Adrenal gland (tissue), 12 donors: ENCODE results near the gene APBA2. TPM values are rescaled to one million over a fixed set of nuclear protein-coding genes. Genes with fewer than 3 reads are reported as not detected.

Source experiments
- DNase-seq, 7 donors: peaks; one replicate each; pipeline ENCODE4 v3.0.0-alpha.2; 2019 to 2020
- H3K27ac ChIP-seq, 5 donors: fragments of 200-600 bp; sonication (generic) in 4 of 5; 1 replicate in 3 of 5; 2 replicates in 2 of 5; pipeline versions ENCODE4 v1.5.1 to v1.8.0; 2016 to 2020; ENCODE audit warnings: mild to moderate bottlenecking in 1 of 5
- H3K27me3 ChIP-seq: fragments of 200-600 bp; 2 replicates; pipeline ENCODE4 v1.8.0; 2021
- H3K36me3 ChIP-seq, 2 donors: fragments of 200-600 bp; replicated peaks in 1 of 2; 1 replicate in 1 of 2; 2 replicates in 1 of 2; pipeline versions ENCODE4 v1.5.1 to v1.8.0; 2018 to 2022
- H3K4me1 ChIP-seq, 2 donors: fragments of 200-600 bp; replicated peaks in 1 of 2; 1 replicate in 1 of 2; 2 replicates in 1 of 2; pipeline versions ENCODE4 v1.5.1 to v1.8.0; 2018 to 2021
- H3K4me3 ChIP-seq, 4 donors: fragments of 200-600 bp; sonication (generic) in 3 of 4; one replicate each; pipeline ENCODE4 v1.5.1; 2016 to 2018
- H3K9me3 ChIP-seq, 3 donors: fragments of 200-600 bp; sonication (generic) in 1 of 3; replicated peaks in 1 of 3; 1 replicate in 2 of 3; 2 replicates in 1 of 3; pipeline versions ENCODE4 v1.5.1 to v1.8.0; 2016 to 2021
- POLR2A ChIP-seq, 2 donors: fragments of 450-650 bp; IDR thresholded peaks; one replicate each; pipeline ENCODE4 v1.6.1; 2017; ENCODE audit warnings: antibody characterized with exemption in 2 of 2, mild to moderate bottlenecking in 2 of 2, moderate library complexity in 1 of 2
- WGBS, 4 donors: extraction: QIAGEN DNeasy Blood & Tissue Kit in 2 of 4; methylation state at CpG; one replicate each; pipeline versions ENCODE4 v1.1.5 to v1.1.7; 2013 to 2017; 5-methylcytosine and 5-hydroxymethylcytosine counted together
- intact Hi-C, 2 donors: fragments of 100-400 bp; cut with DNase I; formaldehyde crosslinking; loops; one replicate each; pipeline versions ENCODE4 v1.14.1 to v1.15.0; 2022 to 2023
- polyA plus RNA-seq, 3 donors: library from polyadenylated mRNA; stranded (reverse); fragments of 200-250 nt in 2 of 3; fragments of 350-450 nt in 1 of 3; fragmentation: Illumina TruSeq in 1 of 3; extraction: RNeasy Lipid Tissue Mini Kit (QIAGEN cat#74804) in 1 of 3; gene quantifications; one replicate each; pipeline ENCODE4 v1.2.3, GENCODE V29; 2013 to 2014
- total RNA-seq, 9 donors: library from RNA; depleted of rRNA in 4 of 9; stranded (reverse); fragments of >200 nt in 4 of 9; fragments of 120-200 nt in 1 of 9; fragmentation: NEBNext Ultra II Directional in 1 of 9; extraction: Animal tissue kit (Norgen Biotek cat#: 25700) in 1 of 9; gene quantifications; one replicate each; pipeline versions ENCODE4 v1.1.0 to v1.2.4, GENCODE V29; 2013 to 2023
- TF ChIP-seq, protein P1 (sequence below), 6 experiments: fragments of 450-650 bp in 4 of 6; fragments of 200-600 bp in 2 of 6; sonication (generic) in 1 of 6; IDR thresholded peaks; 1 replicate in 5 of 6; 2 replicates in 1 of 6; pipeline versions ENCODE4 v1.5.1 to v1.8.0; 2016 to 2021; ENCODE audit warnings: antibody characterized with exemption in 6 of 6, mild to moderate bottlenecking in 2 of 6, moderate library complexity in 1 of 6
- donor health status: healthy with polysubstance abuse.
- donor health status: Bipolar disorder and iron deficiency.
- donor health status: DM: yes; HTN: yes; CAD: no.
- donor health status: DM: no; HTN: no; CAD: no.
- donor health status: DM: no; HTN: no; CAD: no.
- donor health status: DM: yes; HTN: yes; CAD: no.

APBA2 gene
- total and polyA plus RNA-seq, 12 donors: 2.1 to 13.2 (median 4.7) TPM

DNA sequence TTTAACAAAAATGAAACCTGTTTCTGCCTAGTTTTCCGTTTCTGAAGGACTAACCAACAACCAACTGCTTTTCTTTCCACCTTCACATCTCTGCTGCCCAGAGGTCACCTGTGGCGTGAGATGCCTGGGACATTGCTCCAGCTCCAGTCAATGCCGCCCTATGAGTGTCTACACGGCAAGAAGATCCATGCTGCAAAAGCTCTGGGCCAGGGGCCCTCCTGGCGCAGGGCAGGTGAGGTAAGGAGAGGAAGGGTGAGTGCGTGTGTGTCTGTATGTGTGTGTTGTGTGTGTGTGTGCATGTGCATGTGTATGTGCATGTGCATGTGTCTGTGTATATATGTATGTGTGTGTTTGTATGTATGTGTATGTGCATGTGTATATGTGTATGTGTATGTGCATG, 252.5 kb downstream of the APBA2 start:
- Histone ChIP-seq H3K27me3 (peaks cover 13% of the 10 kb centered on the region), H3K4me1 (no peaks in the 10 kb centered on the region), H3K4me3 (no peak overlapping the region), H3K9me3 (no peaks in the 10 kb centered on the region), H3K27ac (no peak overlapping the region), H3K36me3 (no peaks in the 10 kb centered on the region)
- no peak for DNase-seq
- intact Hi-C loops: no loop called here
- WGBS, 4 donors: 86 to 94% (median 90%) methylated on average over 6 of the region's 6 CpGs
- TF ChIP-seq, protein P1, sequence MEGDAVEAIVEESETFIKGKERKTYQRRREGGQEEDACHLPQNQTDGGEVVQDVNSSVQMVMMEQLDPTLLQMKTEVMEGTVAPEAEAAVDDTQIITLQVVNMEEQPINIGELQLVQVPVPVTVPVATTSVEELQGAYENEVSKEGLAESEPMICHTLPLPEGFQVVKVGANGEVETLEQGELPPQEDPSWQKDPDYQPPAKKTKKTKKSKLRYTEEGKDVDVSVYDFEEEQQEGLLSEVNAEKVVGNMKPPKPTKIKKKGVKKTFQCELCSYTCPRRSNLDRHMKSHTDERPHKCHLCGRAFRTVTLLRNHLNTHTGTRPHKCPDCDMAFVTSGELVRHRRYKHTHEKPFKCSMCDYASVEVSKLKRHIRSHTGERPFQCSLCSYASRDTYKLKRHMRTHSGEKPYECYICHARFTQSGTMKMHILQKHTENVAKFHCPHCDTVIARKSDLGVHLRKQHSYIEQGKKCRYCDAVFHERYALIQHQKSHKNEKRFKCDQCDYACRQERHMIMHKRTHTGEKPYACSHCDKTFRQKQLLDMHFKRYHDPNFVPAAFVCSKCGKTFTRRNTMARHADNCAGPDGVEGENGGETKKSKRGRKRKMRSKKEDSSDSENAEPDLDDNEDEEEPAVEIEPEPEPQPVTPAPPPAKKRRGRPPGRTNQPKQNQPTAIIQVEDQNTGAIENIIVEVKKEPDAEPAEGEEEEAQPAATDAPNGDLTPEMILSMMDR (IDR thresholded peaks at IDR 0.05): no peak
- TF ChIP-seq POLR2A (IDR thresholded peaks at IDR 0.05): no peak

DNA sequence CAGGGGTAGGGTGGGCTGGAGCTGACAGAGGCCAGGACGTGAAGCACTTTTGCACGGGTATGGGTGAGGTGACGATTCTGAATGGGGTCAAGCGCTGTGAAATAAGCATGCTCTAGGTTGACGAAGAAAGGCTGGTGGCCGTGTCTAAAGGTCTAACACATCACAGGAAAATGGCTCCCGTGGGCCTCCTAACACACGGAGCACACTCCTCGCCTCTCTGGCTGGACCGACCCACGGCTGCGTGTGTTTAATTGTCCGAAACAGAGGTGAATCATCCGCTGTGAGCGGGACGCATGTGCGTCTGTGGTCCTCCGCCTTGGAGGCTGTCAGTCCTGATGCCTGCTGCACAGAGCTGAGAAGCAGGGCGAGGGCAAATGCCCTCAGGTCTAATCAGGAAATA, 253.3 kb downstream of the APBA2 start:
- peak in 1 of 7 donors; percentile 46 for DNase-seq
- peaks cover 13% of the 10 kb centered on the region for H3K27me3 ChIP-seq
- TF ChIP-seq, protein P1 (IDR thresholded peaks at IDR 0.05): no peak
- TF ChIP-seq POLR2A (IDR thresholded peaks at IDR 0.05): no peak
- H3K27ac ChIP-seq: no peak overlapping the region
- no peaks in the 10 kb centered on the region for H3K9me3 ChIP-seq
- H3K36me3 ChIP-seq: no peaks in the 10 kb centered on the region
- intact Hi-C loops: no loop called here
- WGBS, 4 donors: 78 to 90% (median 85%) methylated on average over 19 of the region's 19 CpGs
- no peaks in the 10 kb centered on the region for H3K4me1 ChIP-seq
- no peak overlapping the region for H3K4me3 ChIP-seq

DNA sequence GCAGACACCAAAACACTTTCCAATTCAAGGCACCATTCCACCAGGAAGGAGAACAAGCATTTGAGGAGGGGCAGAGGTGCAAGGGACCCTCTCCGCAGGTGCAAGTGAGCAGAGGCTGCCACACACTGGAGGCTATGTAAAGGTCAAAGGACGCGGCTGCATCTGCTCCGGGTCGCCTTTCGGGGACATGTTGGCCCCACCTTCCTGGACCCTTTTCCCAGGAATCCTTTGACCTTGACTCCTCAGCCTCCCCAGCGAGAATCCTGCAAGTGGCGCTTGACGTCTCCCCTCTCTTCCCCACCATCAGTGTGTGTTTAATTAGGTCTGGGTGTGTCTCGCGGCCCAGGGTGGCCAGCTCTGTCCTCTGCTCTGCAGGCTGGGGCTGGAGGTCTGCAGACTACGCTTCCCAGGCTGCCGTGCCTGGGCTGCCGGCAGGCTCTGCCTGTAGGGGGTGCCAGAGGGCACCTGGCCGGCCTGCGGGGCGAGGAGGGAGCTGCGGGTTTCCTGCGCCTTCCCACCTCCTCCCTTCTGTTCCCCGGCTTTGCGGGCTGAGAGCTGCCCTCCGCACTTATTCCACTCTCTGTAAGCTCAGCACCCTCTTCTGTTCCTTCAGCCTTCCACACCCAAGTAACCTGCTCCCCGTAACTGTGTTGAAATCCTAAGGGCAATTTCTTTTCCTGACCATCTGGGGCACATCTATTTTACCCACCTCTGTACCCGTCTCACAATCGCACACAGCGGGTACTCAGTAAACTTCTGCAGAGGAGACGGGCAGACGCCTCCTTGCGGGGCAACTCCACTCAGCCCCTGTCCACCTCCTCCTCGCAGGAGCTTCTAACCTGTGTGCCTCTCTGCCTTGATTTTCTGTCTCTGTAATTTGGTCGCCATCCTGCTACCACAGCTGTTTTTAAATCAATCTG, 254.0 kb downstream of the APBA2 start:
- DNase-seq: peak in 6 of 7 donors; percentile 30 to 66 (median 44)
- TF ChIP-seq, protein P1 (IDR thresholded peaks at IDR 0.05): peak; percentile 40 to 77 (median 58)
- TF ChIP-seq POLR2A (IDR thresholded peaks at IDR 0.05): no peak
- WGBS, 4 donors: 14 to 26% (median 15%) methylated on average over 26 to 31 of the region's 31 CpGs
- no peak overlapping the region for H3K27ac ChIP-seq
- no peak overlapping the region for H3K4me3 ChIP-seq
- H3K27me3 ChIP-seq: peaks cover 13% of the 10 kb centered on the region
- no peaks in the 10 kb centered on the region for H3K4me1 ChIP-seq
- no peaks in the 10 kb centered on the region for H3K36me3 ChIP-seq
- intact Hi-C loops: no loop called here
- H3K9me3 ChIP-seq: no peaks in the 10 kb centered on the region

DNA sequence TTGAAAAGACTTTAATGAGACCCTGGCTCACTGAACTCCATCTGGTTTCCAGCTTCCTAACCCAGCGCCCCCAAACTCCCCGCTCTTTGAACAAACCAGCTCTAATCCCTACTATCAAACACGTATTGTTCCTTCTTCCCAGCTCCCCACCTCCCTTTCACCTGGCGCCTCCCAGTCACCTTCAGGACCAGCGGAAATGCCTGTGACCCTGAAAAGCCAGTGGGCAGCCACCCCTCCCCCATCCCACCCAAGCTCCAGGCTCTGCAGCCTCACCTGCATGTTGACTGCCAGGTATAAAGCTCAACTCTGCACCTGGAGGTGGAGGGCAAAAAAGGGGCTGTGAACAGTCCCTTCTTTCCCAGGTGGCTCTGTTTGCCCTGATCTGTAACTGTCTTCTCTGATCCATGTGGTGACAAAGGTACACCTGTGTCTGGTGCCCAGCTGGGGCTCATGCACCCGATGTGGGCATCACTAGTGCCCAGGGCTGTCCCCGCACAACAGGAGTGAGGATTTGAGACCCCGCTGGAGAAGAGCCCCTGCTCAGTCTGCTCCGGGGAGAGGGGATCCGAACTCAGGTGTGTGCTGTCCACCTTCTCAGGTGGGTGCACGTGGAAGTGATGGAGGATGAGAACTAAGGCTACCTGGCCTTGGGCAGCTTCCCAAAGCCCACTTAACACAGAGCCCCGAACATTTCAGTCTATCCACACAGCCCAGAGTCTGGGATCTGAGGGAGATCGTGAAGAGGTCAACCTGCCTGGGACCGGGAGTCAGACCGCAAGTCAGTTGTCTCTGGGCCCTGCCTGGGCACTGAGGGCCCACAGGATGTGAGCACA, 254.9 kb downstream of the APBA2 start:
- TF ChIP-seq POLR2A (IDR thresholded peaks at IDR 0.05): no peak
- TF ChIP-seq, protein P1 (IDR thresholded peaks at IDR 0.05): no peak
- Histone ChIP-seq H3K4me3 (no peak overlapping the region), H3K27me3 (peaks cover 13% of the 10 kb centered on the region), H3K36me3 (no peaks in the 10 kb centered on the region), H3K9me3 (no peaks in the 10 kb centered on the region), H3K27ac (no peak overlapping the region), H3K4me1 (no peaks in the 10 kb centered on the region)
- WGBS, 4 donors: 54 to 77% (median 70%) methylated on average over 7 to 15 of the region's 15 CpGs
- intact Hi-C loops: no loop called here
- DNase-seq: peak in 2 of 7 donors; percentile 7 to 28
